GM18873 (cell line): Measurements from ENCODE around the gene ZNF618.

ENCODE experiments used
- ATAC-seq: cut with Tn5 transposase; IDR thresholded peaks from one replicate; pipeline ENCODE4 v1.9.1; 2021; ENCODE audit warnings: mild to moderate bottlenecking, moderate library complexity, moderate number of reproducible peaks; ENCODE audit not compliant: unreplicated experiment, low FRiP score

The ZNF618 gene

DNA sequence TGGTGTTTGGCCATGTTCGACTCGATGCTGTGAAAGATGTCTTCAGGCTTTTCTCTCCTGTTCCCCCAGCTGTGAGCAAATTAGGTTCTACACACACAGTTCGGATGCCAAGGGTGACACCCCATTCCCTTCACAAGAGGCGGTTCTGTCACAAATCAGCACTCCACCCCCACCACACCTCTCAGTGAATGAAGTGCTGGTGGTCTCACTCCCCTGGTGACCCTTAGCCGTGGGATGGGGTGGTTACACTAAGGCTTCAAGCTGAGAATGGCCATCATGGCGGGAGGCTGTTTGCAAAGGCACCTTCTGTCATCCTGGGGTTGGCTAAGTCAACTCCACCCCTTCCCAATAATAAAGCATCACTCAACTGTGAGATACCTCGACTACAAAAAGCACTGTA is 175.6 kb downstream of the ZNF618 start:
- no peak for ATAC-seq

GRCh38 chr9:114053246-114054005 is 177.3 kb downstream of the ZNF618 start:
- ATAC-seq = no peak

DNA sequence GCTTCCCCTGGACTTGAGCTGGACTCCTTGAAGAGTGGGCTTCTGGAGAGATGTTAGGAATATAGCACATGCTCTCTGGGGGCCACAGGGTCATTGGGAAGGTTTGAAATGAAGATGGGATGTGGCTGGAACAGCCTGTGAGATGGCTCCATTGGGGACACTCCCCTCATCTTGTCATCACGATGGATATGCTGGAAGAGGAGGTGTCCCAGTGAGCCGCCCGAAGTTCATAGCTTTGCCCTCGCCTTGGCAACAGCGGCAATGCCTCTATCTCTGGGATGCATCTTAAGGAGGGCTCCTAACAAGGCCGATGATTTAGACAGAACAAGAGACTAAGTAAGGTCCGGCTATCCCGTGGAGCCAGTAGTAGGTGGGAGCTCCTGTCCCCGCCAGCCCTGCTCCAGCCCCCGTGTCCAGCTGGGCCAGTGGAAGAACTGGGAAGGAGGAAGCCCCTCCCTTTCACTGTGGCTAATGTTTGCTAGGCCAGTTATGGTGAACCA is 178.1 kb downstream of the ZNF618 start:
- ATAC-seq = no peak

DNA sequence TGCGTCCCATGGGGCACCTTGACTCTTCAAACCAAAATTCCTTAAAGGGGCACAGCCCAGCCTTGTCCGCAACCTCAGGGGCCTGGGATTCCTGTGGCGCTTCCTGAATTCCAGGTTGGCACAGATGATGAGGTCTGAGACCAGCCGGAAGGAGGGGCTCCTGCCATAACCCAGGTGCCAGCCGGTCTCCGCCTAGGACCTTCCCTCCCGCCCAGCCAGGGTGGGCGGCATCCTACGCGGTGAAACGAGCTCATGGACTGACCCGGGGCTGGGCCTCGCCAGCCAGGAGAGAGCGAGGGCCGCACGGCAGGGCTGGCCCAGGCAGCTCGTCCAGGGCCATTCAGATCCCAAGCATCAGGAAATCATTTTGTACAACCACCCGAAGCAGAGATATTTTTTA is 179.0 kb downstream of the ZNF618 start:
- no peak for ATAC-seq

DNA sequence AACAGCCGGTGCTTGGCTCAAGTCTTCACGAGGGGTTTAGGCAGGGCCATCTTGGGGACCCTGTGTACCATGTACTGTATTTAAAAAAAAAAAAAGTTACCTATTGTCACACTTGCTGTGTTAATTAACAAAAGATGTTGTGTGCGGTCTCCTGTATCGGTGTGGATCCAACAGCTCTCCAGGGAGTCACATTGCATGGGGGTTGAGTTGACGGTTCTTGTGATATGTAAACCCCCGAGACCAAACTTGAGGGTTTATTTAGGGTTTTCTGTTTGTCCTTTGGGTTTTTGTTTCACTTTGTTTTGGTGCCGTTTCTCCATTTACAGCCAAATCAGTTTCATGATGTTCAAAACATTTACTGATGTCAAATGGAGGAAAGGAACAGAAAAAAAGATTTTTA is 179.8 kb downstream of the ZNF618 start:
- ATAC-seq = no peak

- ATAC-seq = no peak
Measured at GRCh38 chr9:114056527-114056926, 180.4 kb downstream of the ZNF618 start.

- ATAC-seq = no peak
Measured at GRCh38 chr9:114057161-114057885, 181.2 kb downstream of the ZNF618 start.

DNA sequence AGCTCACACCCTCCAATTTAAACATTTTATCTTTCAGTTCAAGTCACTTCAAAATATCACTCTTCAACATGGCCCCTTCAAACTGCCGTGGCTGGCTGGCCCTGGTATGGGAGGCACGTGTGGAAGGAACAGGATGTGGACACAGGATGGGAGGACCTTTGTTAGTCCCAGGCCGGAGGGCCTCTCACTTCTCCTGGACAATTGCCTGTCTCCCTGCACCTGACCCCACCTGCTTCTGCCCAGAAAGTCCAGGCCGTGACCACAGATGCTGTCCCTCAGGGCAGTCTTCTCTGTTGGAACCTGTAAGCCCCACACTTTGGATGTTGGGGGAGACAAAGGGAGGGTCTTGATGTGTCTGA is 182.6 kb downstream of the ZNF618 start:
- no peak for ATAC-seq

GRCh38 chr9:114059047-114059803 is 183.1 kb downstream of the ZNF618 start:
- ATAC-seq = no peak

GRCh38 chr9:114060070-114060469 is 184.0 kb downstream of the ZNF618 start:
- ATAC-seq = no peak

DNA sequence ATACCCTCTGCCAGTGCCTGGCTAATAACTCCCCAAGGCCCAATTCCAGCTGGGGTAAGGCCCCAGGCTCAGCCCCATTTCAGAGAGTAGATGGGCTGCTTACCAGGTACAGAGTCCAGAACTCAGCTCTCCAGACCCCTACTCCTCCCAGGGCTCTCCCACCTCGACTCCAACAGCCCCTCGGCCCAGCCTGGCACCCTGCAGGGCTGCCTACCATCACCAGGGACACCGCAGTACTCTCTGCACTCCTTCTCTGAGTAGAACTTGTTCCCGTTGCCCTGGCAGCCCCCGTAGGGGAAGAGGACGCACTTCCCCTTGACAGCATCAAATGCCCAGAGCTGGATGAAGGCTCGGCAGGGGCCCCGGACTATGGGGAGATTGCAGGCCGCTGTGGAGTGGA is 184.6 kb downstream of the ZNF618 start:
- no peak for ATAC-seq

DNA sequence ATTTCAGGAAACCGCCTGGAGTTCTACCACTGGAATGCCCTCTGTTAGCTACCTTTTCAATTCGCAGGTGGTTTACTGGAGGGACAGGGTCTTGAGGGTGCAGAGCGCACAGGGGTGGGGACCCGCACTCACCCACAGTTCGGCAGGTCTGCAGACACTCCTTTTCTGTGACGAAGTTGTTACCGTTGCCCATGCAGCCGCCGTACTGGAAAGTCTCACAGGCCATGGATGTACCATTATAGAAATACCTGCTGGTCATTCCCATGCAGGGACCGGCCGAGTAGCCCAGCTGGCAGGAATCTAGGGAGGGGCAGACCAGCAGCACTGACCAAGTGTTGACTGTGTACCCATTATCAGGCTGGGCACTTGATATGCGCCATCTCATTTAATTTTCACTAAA is 185.2 kb downstream of the ZNF618 start:
- no peak for ATAC-seq

GRCh38 chr9:114061830-114062474 is 185.8 kb downstream of the ZNF618 start:
- ATAC-seq = no peak

DNA sequence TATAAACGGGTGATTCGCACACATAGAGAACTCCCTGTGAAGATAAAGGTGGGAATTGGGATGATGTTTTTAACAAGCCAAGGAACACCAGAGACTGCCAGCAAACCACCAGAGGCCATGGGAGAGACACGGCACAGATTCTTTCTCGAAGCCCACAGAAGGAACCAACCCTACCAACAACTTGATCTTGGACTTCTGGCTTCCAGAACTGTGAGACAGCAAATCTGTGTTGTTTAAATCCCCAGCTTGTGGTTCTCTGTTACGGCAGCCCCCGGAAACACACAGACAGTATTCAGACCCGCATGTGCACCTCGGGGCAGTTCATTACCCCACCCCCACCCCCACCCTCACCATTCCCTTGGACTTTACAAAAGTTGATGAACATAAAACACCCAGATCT is 189.2 kb downstream of the ZNF618 start:
- ATAC-seq = no peak

GRCh38 chr9:114069476-114070187 is 193.5 kb downstream of the ZNF618 start:
- ATAC-seq = no peak

DNA sequence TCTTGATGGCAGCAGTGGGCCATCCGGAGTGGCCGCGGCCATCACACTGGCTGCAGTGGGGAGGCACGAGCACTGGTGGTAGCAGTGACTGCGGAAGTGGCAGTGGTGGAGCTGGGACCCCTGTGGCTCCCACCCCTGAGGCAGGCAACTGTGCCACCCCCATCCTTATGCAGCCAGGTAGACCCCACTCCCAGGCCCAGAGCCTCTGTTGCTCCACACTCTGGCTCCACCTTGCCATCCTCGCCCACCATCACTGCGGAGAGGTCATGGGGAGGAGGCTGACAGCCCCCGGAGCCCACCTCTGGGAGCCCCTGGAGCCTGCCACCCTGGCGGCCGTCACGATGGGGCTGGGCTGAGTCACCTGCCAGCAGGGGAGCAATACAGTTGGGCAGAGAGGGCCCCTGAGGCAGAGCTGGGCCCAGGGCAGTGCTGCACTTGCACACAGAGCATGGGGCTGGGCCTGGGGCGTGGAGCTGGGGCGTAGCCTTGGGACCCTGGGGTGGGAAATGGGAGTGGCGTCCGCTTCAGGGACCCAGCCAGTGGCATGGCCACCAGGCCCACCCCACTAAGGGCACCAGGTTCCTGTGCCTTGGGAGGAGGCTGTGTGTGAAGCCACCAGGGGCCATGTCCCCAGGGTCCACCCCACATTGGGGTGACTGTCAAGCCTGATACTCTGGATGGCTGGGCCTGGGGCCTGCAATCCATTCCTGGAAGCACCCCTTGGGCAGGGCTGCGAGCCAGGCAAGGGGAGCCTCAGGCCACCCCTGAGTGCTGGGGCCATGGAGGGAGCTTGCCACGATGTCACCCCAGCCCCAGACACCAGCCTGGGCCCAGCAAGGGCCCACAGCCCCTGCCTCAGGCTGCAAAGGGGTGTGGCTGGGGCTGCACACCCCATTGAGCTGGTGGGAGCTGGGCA is 194.3 kb downstream of the ZNF618 start:
- ATAC-seq = no peak

DNA sequence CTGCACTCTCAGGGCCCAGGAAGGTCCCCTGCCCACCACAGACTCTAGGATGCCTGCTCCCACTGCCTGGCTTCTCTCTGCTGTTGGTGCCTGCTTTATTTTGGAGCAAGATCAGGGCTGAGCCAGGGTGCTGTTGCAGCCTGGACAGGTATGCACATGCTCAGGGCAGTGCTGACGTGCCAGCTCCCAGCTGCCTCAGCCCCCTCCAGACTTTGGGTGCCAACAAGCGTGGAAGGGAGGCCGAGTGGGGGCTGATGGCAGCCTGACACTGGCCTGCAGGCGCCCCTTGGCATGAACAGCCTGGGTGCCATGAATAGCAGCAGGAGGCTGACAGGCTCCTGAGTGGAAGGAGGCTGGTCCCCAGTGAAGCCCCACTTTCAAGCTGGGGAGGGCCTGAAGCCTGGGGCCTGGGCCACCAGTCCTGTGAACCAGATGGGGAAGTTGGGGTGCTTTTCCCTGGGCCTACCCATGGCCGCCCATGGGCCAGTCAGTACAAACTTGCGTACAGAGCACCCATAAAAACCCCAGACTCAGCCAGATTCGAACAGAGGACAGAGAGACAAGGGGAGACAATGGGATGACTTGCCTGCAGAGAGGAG is 195.2 kb downstream of the ZNF618 start:
- no peak for ATAC-seq
